ENCODE data around the gene POLR1B.

DNA sequence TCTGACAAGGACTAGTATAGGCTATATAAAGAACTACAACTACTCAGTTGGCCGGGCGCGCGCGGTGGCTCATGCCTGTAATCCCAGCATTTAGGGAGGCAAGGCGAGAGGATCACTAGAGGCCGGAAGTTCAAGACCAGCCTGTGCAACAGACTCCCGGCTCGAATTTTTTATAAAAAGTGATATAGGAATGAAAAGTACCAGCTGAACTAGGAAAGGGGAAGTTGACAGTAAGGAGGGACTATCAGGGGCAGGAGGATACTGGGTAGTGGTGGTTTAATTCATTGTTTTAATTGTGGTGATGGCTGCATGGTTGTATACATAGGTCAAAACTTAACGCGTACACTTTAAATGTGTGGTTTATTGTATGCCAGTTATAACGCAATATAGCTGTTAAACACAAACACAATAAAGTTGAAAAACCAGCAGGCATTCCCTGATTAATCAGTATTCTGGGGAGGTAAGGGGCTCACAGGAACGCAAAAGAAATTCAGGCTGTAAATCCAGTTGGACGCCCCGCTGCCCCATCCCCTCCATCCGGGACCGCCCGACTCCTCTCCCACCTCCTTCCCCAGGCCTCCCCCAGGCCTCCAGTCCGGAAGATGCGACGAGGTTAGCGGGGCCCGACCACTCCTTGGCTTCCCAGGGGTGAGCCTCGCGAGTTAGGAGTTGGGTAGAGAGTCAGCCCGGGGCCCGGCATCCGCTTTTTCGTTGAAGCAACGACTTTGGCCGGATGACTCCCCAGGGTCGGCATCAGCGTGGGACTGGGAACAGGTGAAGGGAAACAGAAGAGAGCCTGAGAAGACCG, 746 bp upstream of the POLR1B start:
- no peak for TF ChIP-seq POLR2A (IDR thresholded peaks at IDR 0.05)
- TF ChIP-seq, protein P1, sequence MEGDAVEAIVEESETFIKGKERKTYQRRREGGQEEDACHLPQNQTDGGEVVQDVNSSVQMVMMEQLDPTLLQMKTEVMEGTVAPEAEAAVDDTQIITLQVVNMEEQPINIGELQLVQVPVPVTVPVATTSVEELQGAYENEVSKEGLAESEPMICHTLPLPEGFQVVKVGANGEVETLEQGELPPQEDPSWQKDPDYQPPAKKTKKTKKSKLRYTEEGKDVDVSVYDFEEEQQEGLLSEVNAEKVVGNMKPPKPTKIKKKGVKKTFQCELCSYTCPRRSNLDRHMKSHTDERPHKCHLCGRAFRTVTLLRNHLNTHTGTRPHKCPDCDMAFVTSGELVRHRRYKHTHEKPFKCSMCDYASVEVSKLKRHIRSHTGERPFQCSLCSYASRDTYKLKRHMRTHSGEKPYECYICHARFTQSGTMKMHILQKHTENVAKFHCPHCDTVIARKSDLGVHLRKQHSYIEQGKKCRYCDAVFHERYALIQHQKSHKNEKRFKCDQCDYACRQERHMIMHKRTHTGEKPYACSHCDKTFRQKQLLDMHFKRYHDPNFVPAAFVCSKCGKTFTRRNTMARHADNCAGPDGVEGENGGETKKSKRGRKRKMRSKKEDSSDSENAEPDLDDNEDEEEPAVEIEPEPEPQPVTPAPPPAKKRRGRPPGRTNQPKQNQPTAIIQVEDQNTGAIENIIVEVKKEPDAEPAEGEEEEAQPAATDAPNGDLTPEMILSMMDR (IDR thresholded peaks at IDR 0.05): no peak
